Activated CD4-positive, alpha-beta T cell treated with anti-CD3 and anti-CD28 coated beads, Interleukin-2, Interleukin-4, amounts not matched to agents 100 ng/mL and 50 ng/mL, durations not matched to agents 16 hours and 8 hours (primary cell): Measurements from ENCODE around the gene PKD2.

Source experiments
- DNase-seq: peaks from one replicate; pipeline ENCODE4 v3.0.0-alpha.2; 2020; ENCODE audit warnings: low spot score

PKD2 gene

GRCh38 chr4:88007304-88008121 lies at the start of gene PKD2:
Gene PKD2, plus strand, starts transcription at chr4:88007635. Its CDS starts 99 bp downstream, at chr4:88007734.
- peak; percentile 81 for DNase-seq

GRCh38 chr4:87961993-87962392 lies 45.4 kb upstream of the PKD2 start:
- no peak for DNase-seq

GRCh38 chr4:87962398-87963146 lies 44.9 kb upstream of the PKD2 start:
- no peak for DNase-seq

- DNase-seq, result no peak
Measured at GRCh38 chr4:87965501-87965975, 41.9 kb upstream of the PKD2 start.

- DNase-seq, result no peak
Measured at GRCh38 chr4:87966095-87966496, 41.3 kb upstream of the PKD2 start.

- no peak for DNase-seq
Measured at GRCh38 chr4:87967193-87967592, 40.2 kb upstream of the PKD2 start.

- DNase-seq, result no peak
Measured at GRCh38 chr4:87970121-87970520, 37.3 kb upstream of the PKD2 start.

DNA sequence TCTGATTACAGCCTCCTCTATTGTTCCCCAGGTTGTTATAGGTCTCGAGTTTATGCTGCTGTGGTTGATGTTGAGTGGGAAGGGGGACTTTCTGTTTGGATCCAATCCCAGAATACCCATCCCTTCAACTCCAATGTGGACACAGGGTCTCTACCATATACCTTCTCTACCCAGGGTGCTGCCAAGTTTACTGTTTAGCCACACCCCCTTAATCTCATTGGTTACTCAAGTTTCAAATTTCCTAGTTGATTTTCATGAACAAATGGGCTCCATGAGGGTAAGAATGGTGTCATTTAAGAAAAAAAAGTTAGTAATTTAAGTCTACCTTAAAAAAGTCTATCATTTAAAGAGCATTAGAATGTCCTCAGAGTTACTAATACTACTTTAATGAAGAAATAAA lies 35.6 kb upstream of the PKD2 start:
- DNase-seq, result no peak

DNA sequence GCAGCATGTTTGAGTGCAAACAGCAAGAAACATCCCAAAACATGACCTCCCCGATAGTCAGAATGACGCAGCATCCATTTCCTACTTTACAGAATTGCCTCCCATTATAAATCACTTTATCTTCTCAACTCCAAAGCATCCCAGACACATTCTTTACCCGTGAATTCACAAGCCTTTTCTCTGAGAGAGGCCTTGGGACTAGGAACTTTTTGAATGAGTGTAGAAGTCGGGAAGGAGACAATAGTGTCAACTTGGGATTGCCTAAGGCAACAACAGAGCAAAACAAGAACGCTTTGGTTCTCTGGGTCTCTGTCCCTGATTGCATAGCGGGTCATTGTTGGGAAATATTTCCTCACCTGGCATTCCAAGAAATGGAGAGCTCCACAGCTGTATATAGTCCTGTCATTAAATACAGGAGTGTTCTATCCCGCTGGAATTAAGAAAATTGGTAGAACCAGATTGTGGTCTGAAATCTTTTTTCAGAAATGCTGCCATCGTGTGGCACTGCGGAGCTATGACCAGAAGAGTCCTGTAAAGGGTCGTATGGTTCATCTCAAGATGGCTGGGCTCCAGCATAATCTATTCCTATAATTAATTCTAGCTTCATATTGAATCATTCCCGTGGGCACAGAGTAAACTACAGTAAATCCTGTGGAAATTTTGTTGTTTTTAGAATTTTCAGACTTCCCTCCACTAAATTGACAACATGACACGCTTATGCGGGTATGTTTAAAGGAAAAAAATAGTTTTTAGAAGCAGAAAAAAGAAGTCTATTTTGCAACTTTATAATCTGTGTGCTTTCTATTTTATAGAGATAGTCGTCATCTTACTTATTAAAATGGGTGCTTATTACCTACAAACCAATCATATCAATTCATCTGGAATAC lies 33.9 kb upstream of the PKD2 start:
- peak; percentile 37 for DNase-seq

DNA sequence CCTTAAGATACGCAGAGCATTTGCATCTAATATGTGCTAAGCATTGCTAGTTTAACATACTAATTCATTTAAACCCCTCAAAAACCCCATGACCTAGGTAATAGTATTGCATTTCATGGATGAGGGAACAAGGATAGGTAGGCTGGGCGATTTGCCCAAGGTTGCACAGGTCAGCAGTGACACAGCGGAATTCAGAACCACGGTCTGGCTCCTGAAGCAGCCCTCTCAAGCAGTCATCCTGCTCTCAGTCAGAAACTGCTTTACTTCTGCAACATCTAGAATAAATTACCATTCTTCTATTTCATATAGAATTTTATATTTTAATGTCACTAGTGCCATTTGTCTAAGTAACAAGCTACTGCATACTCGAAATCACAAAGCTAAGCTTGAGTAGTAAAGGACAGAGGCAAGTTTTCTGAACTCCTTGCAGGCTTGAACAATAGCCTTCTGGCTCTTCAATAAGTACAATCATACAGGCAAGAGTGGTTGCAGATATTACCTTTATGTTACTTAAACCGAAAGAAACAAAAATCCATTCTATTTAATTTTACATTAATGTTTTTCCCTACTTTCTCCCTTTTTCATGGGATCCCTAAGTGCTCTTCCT lies 32.5 kb upstream of the PKD2 start:
- DNase-seq, result no peak

DNA sequence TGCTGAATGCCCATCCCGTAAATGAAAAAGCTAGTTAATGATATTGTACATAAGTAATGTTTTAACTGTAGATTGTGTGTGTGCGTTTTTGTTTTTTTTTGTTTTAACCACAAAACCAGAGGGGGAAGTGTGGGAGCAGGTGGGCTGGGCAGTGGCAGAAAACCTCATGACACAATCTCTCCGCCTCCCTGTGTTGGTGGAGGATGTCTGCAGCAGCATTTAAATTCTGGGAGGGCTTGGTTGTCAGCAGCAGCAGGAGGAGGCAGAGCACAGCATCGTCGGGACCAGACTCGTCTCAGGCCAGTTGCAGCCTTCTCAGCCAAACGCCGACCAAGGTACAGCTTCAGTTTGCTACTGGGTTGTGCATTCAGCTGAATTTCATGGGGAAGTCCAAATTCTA lies 32.0 kb upstream of the PKD2 start, which contains the start of gene SPP1:
Gene SPP1, plus strand, starts transcription at position 249 of the 400 bp plus-strand sequence. CDS start 1,182 bp downstream, outside the sequence.
- peak; percentile 5 for DNase-seq

- DNase-seq, result no peak
Measured at GRCh38 chr4:87977521-87978278, 29.7 kb upstream of the PKD2 start.

- DNase-seq, result no peak
Measured at GRCh38 chr4:87978681-87979080, 28.8 kb upstream of the PKD2 start.

GRCh38 chr4:87979810-87980209 lies 27.6 kb upstream of the PKD2 start:
- DNase-seq, result no peak

DNA sequence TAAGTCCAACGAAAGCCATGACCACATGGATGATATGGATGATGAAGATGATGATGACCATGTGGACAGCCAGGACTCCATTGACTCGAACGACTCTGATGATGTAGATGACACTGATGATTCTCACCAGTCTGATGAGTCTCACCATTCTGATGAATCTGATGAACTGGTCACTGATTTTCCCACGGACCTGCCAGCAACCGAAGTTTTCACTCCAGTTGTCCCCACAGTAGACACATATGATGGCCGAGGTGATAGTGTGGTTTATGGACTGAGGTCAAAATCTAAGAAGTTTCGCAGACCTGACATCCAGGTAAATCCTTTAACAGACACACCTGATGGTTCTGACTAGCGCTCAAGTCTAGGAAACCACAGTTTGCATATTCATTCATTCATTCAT lies 25.9 kb upstream of the PKD2 start:
- no peak for DNase-seq

DNA sequence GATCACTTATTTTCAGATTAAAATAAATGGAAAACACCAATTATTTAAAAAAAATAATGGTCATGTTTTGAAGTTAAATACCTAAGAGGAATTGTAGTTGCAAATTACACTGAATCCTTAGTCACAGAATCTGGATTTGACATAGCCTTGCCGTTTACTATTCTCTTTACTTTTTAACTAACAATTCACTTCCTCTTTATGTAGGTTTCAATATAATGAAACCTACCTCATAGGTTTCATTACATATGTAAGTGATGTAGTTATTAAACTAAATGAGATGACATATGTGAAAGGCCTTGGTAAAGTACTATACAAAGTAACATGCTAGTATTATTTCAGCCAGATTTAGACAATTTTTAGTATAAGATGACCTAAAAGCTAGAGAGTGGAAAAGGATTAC lies 25.4 kb upstream of the PKD2 start:
- no peak for DNase-seq

- DNase-seq, result no peak
Measured at GRCh38 chr4:87982446-87983010, 24.9 kb upstream of the PKD2 start.

- DNase-seq, result no peak
Measured at GRCh38 chr4:87983996-87984395, 23.4 kb upstream of the PKD2 start.

DNA sequence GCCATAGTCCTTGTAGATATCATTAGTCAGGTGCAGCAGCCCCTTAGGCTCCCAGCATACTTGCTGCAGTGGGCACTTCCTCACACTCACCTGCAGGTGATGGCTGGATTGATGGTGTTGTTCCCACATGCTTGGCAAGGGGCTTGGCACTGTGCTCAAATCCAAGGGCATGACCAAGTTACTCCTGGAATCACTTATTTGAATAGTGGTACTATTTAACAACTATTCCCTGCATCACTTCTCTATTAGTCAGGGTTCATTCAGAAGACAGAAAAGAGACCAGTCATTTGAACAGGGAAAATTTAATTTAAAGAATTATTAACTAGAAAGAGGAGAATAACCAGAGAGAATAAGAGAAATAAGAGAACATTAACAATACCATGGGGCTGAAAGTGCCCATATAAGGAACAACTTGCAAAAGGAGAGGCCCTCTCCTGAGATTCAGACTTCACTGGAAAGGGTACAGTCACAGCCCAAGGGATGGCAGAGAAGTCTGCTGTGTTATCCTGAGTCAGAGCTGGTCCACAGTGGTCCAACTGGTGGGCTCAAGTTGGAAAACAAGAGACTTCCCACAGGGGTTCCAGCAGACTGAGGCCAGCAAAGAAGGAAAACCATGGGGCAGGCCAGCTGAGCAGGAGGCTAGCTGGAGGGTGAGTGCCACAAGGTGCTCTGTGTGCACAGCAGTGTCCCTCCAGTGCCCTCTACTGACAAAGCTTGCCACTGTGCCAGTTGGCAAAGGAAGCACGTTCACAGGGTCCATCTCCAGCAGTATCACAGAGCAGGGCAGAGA lies 22.1 kb upstream of the PKD2 start:
- peak; percentile 48 for DNase-seq

- no peak for DNase-seq
Measured at GRCh38 chr4:87985887-87986200, 21.6 kb upstream of the PKD2 start.
